GM23338 (cell line): Measurements from ENCODE around the gene DNAJB6. TPM values are rescaled to one million over a fixed set of nuclear protein-coding genes. Genes with fewer than 3 reads are reported as not detected.

Source experiments
- ATAC-seq: fragments of 200-7000 bp; cut with Tn5 transposase; 3 replicates; pipeline ENCODE4 v1.9.1; 2020
- DNase-seq: peaks from one replicate; pipeline ENCODE4 v3.0.0-alpha.2; 2015; ENCODE audit warnings: low spot score
- H2AFZ ChIP-seq: fragments of 200-600 bp; sonication (generic); 2 replicates; pipeline ENCODE4 v1.8.0; 2016; ENCODE audit warnings: antibody characterized with exemption, mild to moderate bottlenecking, moderate library complexity
- H3F3A ChIP-seq: fragments of 200-600 bp; sonication (generic); replicated peaks from 2 replicates; pipeline ENCODE4 v1.8.0; 2017; ENCODE audit warnings: antibody characterized with exemption, mixed run types, low read depth
- H3K27ac ChIP-seq: fragments of 200-600 bp; sonication (generic); 2 replicates; pipeline ENCODE4 v1.6.1; 2016; ENCODE audit warnings: low read depth
- H3K27me3 ChIP-seq: fragments of 200-600 bp; sonication (generic); 2 replicates; pipeline ENCODE4 v1.8.0; 2016; ENCODE audit warnings: mild to moderate bottlenecking, mixed run types, moderate library complexity; ENCODE audit not compliant: insufficient read depth
- H3K36me3 ChIP-seq: fragments of 200-600 bp; sonication (generic); 2 replicates; pipeline ENCODE4 v1.8.0; 2016; ENCODE audit warnings: mild to moderate bottlenecking; ENCODE audit not compliant: insufficient read depth
- H3K4me1 ChIP-seq: fragments of 200-600 bp; sonication (generic); 2 replicates; pipeline ENCODE4 v1.8.0; 2016; ENCODE audit warnings: mild to moderate bottlenecking, moderate library complexity; ENCODE audit not compliant: insufficient read depth
- H3K4me2 ChIP-seq: fragments of 200-600 bp; sonication (generic); 2 replicates; pipeline ENCODE4 v1.7.1; 2017; ENCODE audit warnings: mixed run types
- H3K4me3 ChIP-seq: fragments of 200-600 bp; sonication (generic); 2 replicates; pipeline ENCODE4 v1.6.1; 2016; ENCODE audit warnings: mixed run types
- H3K79me2 ChIP-seq: fragments of 200-600 bp; sonication (generic); replicated peaks from 2 replicates; pipeline ENCODE4 v1.8.0; 2017; ENCODE audit warnings: mild to moderate bottlenecking; ENCODE audit not compliant: insufficient read depth
- H3K9me2 ChIP-seq: fragments of 200-600 bp; sonication (generic); 2 replicates; pipeline ENCODE4 v1.8.0; 2017; ENCODE audit not compliant: insufficient read depth
- H4K20me1 ChIP-seq: fragments of 200-600 bp; sonication (generic); replicated peaks from 2 replicates; pipeline ENCODE4 v1.8.0; 2017; ENCODE audit warnings: mild to moderate bottlenecking; ENCODE audit not compliant: insufficient read depth
- H3K27ac Mint-ChIP-seq: 2 replicates; pipeline ENCODE4 v1.8.0; 2020; ENCODE audit warnings: inconsistent platforms, mild to moderate bottlenecking, moderate library complexity, mixed read lengths
- H3K27me3 Mint-ChIP-seq: 3 replicates; pipeline ENCODE4 v1.8.0; 2022; ENCODE audit warnings: low read depth, mild to moderate bottlenecking, moderate library complexity, mixed read lengths, inconsistent platforms; ENCODE audit not compliant: insufficient read depth, poor library complexity
- H3K36me3 Mint-ChIP-seq: 3 replicates; pipeline ENCODE4 v1.8.0; 2021; ENCODE audit warnings: low read depth, mild to moderate bottlenecking, inconsistent platforms, moderate library complexity, mixed read lengths
- H3K4me1 Mint-ChIP-seq: 3 replicates; pipeline ENCODE4 v1.8.0; 2020; ENCODE audit warnings: mild to moderate bottlenecking, inconsistent platforms, mixed read lengths
- H3K4me3 Mint-ChIP-seq: 3 replicates; pipeline ENCODE4 v1.8.0; 2021; ENCODE audit warnings: moderate library complexity, mild to moderate bottlenecking, inconsistent platforms, mixed read lengths
- H3K9me3 Mint-ChIP-seq: 3 replicates; pipeline ENCODE4 v1.8.0; 2020; ENCODE audit warnings: moderate library complexity, mild to moderate bottlenecking, inconsistent platforms, mixed read lengths
- CREB1 ChIP-seq: fragments of 250-450 bp; sonication (Bioruptor Pico); IDR thresholded peaks from 2 replicates; pipeline ENCODE4 v1.5.0; 2020; ENCODE audit warnings: low read depth, mild to moderate bottlenecking, moderate library complexity
- ETS1 ChIP-seq: IDR thresholded peaks from 2 replicates; pipeline ENCODE4 v1.6.1; 2016; ENCODE audit warnings: antibody characterized with exemption
- EZH2phosphoT487 ChIP-seq: fragments of 200-600 bp; sonication (generic); IDR thresholded peaks from one replicate; pipeline ENCODE4 v1.8.1; 2018; ENCODE audit warnings: antibody characterized with exemption; ENCODE audit not compliant: unreplicated experiment
- JUNB ChIP-seq: IDR thresholded peaks from one replicate; pipeline ENCODE4 v1.6.1; 2016; ENCODE audit warnings: antibody characterized with exemption; ENCODE audit not compliant: unreplicated experiment
- NANOG ChIP-seq: IDR thresholded peaks from 2 replicates; pipeline ENCODE4 v1.6.1; 2016; ENCODE audit warnings: antibody characterized with exemption, borderline replicate concordance
- POLR2AphosphoS5 ChIP-seq: IDR thresholded peaks from 2 replicates; pipeline ENCODE4 v1.6.1; 2016; ENCODE audit warnings: antibody characterized with exemption, low read depth
- ZNF114 ChIP-seq: fragments of 250-450 bp; sonication (Bioruptor Pico); IDR thresholded peaks from 2 replicates; pipeline ENCODE4 v1.5.0; 2020; ENCODE audit warnings: mild to moderate bottlenecking, moderate library complexity
- ZNF331 ChIP-seq: fragments of 250-450 bp; sonication (Bioruptor Pico); IDR thresholded peaks from 2 replicates; pipeline ENCODE4 v1.5.0; 2020; ENCODE audit warnings: low read depth, mild to moderate bottlenecking, moderate library complexity
- ZNF462 ChIP-seq: fragments of 250-450 bp; sonication (Bioruptor Pico); IDR thresholded peaks from 2 replicates; pipeline ENCODE4 v1.5.0; 2020; ENCODE audit warnings: mild to moderate bottlenecking, moderate library complexity
- polyA plus RNA-seq: library from polyadenylated mRNA; unstranded; fragments of >200 nt; fragmentation: Nextera tagmentation; extraction: Ambion mirVana; gene quantifications from 2 replicates; pipeline ENCODE4 v1.2.1, GENCODE V29; 2016
- total RNA-seq: library from RNA; depleted of rRNA; stranded (reverse); fragments of >200 nt; shearing (Covaris generic); gene quantifications from 2 replicates; pipeline ENCODE4 v1.2.3, GENCODE V29; 2014
- TF ChIP-seq, protein P1 (sequence below), 2 experiments: fragments of 200-600 bp in 1 of 2; sonication (generic) in 1 of 2; conservative IDR thresholded peaks; 2 replicates each; pipeline versions ENCODE4 v1.5.1 to v1.6.1; 2016 to 2017; ENCODE audit warnings: antibody characterized with exemption in 2 of 2, low read depth in 2 of 2, mild to moderate bottlenecking in 2 of 2, moderate library complexity in 1 of 2
- TF ChIP-seq, protein P2 (sequence below): IDR thresholded peaks from one replicate; pipeline ENCODE4 v1.6.1; 2018; ENCODE audit warnings: antibody characterized with exemption; ENCODE audit not compliant: unreplicated experiment

Gene DNAJB6
- total and polyA plus RNA-seq, 2 experiments from 2014 or later, result 308 to 322 TPM

DNA sequence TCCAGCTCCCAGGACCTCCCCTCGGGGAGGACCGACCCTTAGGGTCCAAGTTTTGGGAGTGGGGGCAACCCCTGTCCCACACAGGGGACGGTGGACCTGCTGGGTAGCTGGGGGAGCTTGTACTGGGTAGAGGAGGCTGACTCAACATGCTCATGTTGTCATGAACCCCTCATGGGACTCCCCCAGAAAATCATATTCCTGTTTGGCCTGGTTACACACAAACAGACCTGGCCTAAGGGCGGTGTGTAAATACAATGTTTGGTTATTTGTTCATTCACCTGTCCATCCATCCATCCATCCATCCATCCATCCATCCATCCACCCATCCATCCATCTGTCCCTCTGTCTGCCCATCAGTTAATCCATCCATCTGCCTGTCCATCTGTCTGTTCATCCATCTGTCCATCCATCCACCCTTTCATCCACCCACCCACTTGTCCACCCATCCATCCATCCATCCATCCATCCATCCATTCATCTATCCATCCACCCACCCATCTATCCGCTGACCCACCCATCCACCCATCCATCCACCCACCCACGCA lies 92.9 kb downstream of the DNAJB6 start:
- Histone ChIP-seq H3K36me3 (no peaks in the 10 kb centered on the region), H3K27ac (no peak overlapping the region), H3K79me2 (no peaks in the 10 kb centered on the region), H3K4me2 (no peak overlapping the region), H3K27me3 (no peaks in the 10 kb centered on the region), H3K9me2 (no peaks in the 10 kb centered on the region), H4K20me1 (no peaks in the 10 kb centered on the region), H3K4me1 (no peaks in the 10 kb centered on the region), H3K4me3 (no peak overlapping the region), H2AFZ (no peak overlapping the region), H3F3A (0 out of 2 replicates have a peak, but pooled peaks cover 8% of the 10 kb centered on the region)
- peaks cover 4% of the 10 kb centered on the region; the same call in 2 of the 3 replicates for H3K4me1 Mint-ChIP-seq
- H3K27me3 Mint-ChIP-seq, result peaks cover 10% of the 10 kb centered on the region
- DNase-seq, result no peak
- TF ChIP-seq, protein P1, sequence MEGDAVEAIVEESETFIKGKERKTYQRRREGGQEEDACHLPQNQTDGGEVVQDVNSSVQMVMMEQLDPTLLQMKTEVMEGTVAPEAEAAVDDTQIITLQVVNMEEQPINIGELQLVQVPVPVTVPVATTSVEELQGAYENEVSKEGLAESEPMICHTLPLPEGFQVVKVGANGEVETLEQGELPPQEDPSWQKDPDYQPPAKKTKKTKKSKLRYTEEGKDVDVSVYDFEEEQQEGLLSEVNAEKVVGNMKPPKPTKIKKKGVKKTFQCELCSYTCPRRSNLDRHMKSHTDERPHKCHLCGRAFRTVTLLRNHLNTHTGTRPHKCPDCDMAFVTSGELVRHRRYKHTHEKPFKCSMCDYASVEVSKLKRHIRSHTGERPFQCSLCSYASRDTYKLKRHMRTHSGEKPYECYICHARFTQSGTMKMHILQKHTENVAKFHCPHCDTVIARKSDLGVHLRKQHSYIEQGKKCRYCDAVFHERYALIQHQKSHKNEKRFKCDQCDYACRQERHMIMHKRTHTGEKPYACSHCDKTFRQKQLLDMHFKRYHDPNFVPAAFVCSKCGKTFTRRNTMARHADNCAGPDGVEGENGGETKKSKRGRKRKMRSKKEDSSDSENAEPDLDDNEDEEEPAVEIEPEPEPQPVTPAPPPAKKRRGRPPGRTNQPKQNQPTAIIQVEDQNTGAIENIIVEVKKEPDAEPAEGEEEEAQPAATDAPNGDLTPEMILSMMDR (conservative IDR thresholded peaks at IDR 0.05; ENCODE audit: low read depth in 2 of 2), result no peak
- TF ChIP-seq POLR2AphosphoS5 (no peak), ZNF331 (CRISPR knock-in tag) (no peak), JUNB (no peak), NANOG (no peak), ZNF114 (no peak), CREB1 (CRISPR knock-in tag) (no peak), EZH2phosphoT487 (no peak), ZNF462 (no peak), ETS1 (no peak)
- TF ChIP-seq, protein P2, sequence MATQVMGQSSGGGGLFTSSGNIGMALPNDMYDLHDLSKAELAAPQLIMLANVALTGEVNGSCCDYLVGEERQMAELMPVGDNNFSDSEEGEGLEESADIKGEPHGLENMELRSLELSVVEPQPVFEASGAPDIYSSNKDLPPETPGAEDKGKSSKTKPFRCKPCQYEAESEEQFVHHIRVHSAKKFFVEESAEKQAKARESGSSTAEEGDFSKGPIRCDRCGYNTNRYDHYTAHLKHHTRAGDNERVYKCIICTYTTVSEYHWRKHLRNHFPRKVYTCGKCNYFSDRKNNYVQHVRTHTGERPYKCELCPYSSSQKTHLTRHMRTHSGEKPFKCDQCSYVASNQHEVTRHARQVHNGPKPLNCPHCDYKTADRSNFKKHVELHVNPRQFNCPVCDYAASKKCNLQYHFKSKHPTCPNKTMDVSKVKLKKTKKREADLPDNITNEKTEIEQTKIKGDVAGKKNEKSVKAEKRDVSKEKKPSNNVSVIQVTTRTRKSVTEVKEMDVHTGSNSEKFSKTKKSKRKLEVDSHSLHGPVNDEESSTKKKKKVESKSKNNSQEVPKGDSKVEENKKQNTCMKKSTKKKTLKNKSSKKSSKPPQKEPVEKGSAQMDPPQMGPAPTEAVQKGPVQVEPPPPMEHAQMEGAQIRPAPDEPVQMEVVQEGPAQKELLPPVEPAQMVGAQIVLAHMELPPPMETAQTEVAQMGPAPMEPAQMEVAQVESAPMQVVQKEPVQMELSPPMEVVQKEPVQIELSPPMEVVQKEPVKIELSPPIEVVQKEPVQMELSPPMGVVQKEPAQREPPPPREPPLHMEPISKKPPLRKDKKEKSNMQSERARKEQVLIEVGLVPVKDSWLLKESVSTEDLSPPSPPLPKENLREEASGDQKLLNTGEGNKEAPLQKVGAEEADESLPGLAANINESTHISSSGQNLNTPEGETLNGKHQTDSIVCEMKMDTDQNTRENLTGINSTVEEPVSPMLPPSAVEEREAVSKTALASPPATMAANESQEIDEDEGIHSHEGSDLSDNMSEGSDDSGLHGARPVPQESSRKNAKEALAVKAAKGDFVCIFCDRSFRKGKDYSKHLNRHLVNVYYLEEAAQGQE, result no peak
- H3K27ac Mint-ChIP-seq, result no peak overlapping the region
- no peak overlapping the region for H3K4me3 Mint-ChIP-seq
- no peak for ATAC-seq
- H3K36me3 Mint-ChIP-seq, result peaks cover 12% of the 10 kb centered on the region
- peaks cover 19% of the 10 kb centered on the region for H3K9me3 Mint-ChIP-seq
